ENCODE measurements around the gene CALHM1. TPM values are rescaled to one million over a fixed set of nuclear protein-coding genes. Genes with fewer than 3 reads are reported as not detected.

Gene CALHM1
- total RNA-seq, 4 donors from 2014 or later: not detected

DNA sequence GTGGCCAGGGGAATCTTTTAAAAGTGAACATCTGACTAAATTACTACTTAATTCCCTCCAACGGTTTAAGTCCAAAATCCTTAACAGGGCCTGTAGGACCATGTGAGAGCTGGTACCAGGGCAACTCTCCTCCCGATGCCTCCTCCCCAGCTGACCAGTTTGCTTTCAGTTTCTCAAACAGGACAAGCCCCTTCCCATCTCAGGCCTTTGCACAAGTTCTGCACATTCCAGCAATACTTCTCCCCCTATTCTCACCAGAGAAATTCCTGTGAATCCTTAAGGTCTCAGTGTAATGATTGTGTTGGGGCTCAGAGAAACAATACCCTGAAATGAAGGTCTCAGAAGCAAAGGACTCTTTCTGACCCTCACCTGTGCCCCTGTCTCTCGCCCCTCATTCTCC lies 8.0 kb upstream of the CALHM1 start:
- H3K27ac ChIP-seq: no peak overlapping the region
- TF ChIP-seq, protein P1, sequence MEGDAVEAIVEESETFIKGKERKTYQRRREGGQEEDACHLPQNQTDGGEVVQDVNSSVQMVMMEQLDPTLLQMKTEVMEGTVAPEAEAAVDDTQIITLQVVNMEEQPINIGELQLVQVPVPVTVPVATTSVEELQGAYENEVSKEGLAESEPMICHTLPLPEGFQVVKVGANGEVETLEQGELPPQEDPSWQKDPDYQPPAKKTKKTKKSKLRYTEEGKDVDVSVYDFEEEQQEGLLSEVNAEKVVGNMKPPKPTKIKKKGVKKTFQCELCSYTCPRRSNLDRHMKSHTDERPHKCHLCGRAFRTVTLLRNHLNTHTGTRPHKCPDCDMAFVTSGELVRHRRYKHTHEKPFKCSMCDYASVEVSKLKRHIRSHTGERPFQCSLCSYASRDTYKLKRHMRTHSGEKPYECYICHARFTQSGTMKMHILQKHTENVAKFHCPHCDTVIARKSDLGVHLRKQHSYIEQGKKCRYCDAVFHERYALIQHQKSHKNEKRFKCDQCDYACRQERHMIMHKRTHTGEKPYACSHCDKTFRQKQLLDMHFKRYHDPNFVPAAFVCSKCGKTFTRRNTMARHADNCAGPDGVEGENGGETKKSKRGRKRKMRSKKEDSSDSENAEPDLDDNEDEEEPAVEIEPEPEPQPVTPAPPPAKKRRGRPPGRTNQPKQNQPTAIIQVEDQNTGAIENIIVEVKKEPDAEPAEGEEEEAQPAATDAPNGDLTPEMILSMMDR (IDR thresholded peaks at IDR 0.05 in 4 of 5, conservative IDR thresholded peaks at IDR 0.05 in 1 of 5): no peak
- TF ChIP-seq POLR2A (IDR thresholded peaks at IDR 0.05): no peak
- no peak overlapping the region for H3K4me3 ChIP-seq
- no peaks in the 10 kb centered on the region for H3K4me1 ChIP-seq
- intact Hi-C loops (cut with DNase I; ENCODE audit: low total_unique reads): no loop called here
- no peak for DNase-seq
- no peaks in the 10 kb centered on the region for H3K9me3 ChIP-seq
- H3K27me3 ChIP-seq: no peaks in the 10 kb centered on the region
- in situ Hi-C loops (cut with MboI; ENCODE audit: low sequenced_read_pairs in 4 of 4): no loop called here
- H3K36me3 ChIP-seq: no peaks in the 10 kb centered on the region
- no peak for ATAC-seq

DNA sequence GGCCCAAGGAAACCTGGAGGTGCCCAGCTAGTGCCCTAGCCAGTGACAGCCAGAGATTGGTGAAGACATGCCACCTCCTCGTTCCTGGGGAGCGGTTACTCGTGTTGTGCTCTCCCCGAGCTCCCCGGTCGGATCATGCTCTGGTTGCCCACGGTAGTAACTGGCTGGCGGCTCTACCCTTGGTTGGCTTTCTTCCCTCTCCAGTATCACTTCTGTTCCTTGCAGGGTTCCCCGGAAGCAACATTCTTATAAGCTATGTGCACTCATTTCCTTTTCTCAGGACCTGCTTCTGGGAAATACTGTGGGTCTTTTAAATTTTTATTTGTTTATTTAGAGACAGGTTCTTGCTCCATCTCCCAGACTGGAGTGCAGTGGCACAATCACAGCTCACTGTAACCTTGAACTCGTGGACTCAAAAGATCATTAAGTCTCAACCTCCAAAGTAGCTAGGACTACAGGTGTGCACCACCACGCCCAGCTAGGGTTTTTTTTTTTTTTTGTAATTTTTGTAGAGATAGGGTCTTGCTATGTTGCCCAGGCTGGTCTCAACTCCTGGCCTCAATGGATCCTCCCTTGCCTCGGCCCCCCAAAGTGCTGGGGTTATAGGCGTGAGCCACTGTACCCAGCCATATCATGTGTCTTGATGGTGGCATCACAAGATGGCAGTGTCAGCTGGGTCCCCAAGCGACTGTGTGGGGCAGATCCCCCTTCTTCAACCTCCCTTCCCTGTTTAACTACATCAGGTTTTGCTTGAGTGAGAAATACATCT lies 6.9 kb upstream of the CALHM1 start:
- intact Hi-C loops (cut with DNase I; ENCODE audit: low total_unique reads) (no loop called here), in situ Hi-C loops (cut with MboI; ENCODE audit: low sequenced_read_pairs in 4 of 4) (no loop called here)
- H3K4me1 ChIP-seq: no peaks in the 10 kb centered on the region
- no peaks in the 10 kb centered on the region for H3K36me3 ChIP-seq
- TF ChIP-seq, protein P1 (IDR thresholded peaks at IDR 0.05 in 4 of 5, conservative IDR thresholded peaks at IDR 0.05 in 1 of 5): no peak
- TF ChIP-seq POLR2A (IDR thresholded peaks at IDR 0.05): no peak
- H3K9me3 ChIP-seq: no peaks in the 10 kb centered on the region
- H3K27ac ChIP-seq: no peak overlapping the region
- DNase-seq (no peak), ATAC-seq (no peak)
- no peaks in the 10 kb centered on the region for H3K27me3 ChIP-seq
- no peak overlapping the region for H3K4me3 ChIP-seq

DNA sequence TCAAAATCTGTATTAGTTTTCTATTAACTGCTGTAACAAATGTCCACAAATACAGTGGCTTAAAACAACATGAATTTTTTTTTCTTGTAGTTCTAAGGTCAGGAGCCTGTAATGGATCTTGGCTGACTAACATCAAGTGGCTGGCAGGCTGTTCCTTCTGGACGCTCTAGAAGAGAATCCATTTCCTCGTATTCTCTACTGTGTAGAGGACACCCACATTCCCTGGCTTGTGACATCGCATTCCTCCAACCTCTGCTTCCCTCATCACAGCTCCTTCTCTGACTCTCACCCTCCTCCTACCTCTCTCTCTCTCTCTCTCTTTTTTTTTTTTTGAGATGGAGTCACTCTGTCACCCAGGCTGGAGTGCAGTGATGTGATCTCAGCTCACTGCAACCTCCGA lies 4.8 kb upstream of the CALHM1 start:
- TF ChIP-seq POLR2A (IDR thresholded peaks at IDR 0.05): no peak
- TF ChIP-seq, protein P1 (IDR thresholded peaks at IDR 0.05 in 4 of 5, conservative IDR thresholded peaks at IDR 0.05 in 1 of 5): no peak
- intact Hi-C loops (cut with DNase I; ENCODE audit: low total_unique reads) (no loop called here), in situ Hi-C loops (cut with MboI; ENCODE audit: low sequenced_read_pairs in 4 of 4) (no loop called here)
- Histone ChIP-seq H3K4me3 (no peak overlapping the region), H3K9me3 (no peaks in the 10 kb centered on the region), H3K36me3 (no peaks in the 10 kb centered on the region), H3K27me3 (no peaks in the 10 kb centered on the region), H3K4me1 (no peaks in the 10 kb centered on the region), H3K27ac (no peak overlapping the region)
- DNase-seq (no peak), ATAC-seq (no peak)

DNA sequence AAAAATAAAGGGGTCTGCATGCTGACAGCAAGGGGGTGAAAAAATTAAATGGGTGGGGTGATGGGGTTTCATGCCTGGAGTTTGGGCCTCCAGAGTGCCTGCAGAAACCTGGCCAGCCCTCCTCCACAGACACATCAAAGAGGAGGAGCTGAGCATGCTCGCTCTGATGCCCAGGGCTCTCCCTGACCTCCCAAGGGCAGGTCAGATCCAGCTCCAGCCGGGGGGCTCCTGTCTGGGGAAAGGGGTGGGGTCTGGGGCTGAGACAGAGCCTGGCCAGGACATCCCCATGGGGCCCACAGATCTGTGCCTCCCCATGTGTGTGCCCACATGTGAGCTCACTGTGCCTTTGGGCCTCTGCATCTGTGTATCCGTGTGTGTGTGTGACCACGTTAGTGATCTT lies 915 bp upstream of the CALHM1 start:
- H3K4me1 ChIP-seq: no peaks in the 10 kb centered on the region
- in situ Hi-C loops (cut with MboI; ENCODE audit: low sequenced_read_pairs in 4 of 4): no loop called here
- no peaks in the 10 kb centered on the region for H3K27me3 ChIP-seq
- intact Hi-C loops (cut with DNase I; ENCODE audit: low total_unique reads): no loop called here
- TF ChIP-seq, protein P1 (IDR thresholded peaks at IDR 0.05 in 4 of 5, conservative IDR thresholded peaks at IDR 0.05 in 1 of 5): no peak
- TF ChIP-seq POLR2A (IDR thresholded peaks at IDR 0.05): no peak
- H3K36me3 ChIP-seq: no peaks in the 10 kb centered on the region
- ATAC-seq (no peak), DNase-seq (no peak)
- no peak overlapping the region for H3K27ac ChIP-seq
- no peaks in the 10 kb centered on the region for H3K9me3 ChIP-seq
- no peak overlapping the region for H3K4me3 ChIP-seq

Measured in gastrocnemius medialis (tissue), 4 donors.